Measurements from ENCODE around the gene EEA1.

DNA sequence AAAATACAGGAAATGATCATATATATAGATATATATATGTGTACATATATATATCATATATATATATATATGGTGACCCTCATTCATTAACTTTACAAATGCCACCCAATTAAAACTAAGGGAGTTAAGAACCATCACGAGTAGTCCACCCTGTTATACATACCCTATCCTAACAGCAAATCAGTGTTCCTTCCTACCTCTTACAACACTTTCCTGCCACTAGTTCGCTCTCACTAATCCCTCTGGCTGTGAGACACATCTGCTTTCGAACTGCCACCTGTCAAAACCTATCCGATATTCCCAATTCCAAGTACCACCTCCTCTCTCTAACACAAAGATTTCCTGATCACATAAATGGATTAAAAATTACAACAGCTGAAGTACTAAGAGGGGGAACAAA, 100.5 kb downstream of the EEA1 start:
- TF ChIP-seq, protein P1, sequence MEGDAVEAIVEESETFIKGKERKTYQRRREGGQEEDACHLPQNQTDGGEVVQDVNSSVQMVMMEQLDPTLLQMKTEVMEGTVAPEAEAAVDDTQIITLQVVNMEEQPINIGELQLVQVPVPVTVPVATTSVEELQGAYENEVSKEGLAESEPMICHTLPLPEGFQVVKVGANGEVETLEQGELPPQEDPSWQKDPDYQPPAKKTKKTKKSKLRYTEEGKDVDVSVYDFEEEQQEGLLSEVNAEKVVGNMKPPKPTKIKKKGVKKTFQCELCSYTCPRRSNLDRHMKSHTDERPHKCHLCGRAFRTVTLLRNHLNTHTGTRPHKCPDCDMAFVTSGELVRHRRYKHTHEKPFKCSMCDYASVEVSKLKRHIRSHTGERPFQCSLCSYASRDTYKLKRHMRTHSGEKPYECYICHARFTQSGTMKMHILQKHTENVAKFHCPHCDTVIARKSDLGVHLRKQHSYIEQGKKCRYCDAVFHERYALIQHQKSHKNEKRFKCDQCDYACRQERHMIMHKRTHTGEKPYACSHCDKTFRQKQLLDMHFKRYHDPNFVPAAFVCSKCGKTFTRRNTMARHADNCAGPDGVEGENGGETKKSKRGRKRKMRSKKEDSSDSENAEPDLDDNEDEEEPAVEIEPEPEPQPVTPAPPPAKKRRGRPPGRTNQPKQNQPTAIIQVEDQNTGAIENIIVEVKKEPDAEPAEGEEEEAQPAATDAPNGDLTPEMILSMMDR (IDR thresholded peaks at IDR 0.05; ENCODE audit: poor library complexity): no peak
- no peak for TF ChIP-seq EZH2phosphoT487 (IDR thresholded peaks at IDR 0.05; ENCODE audit: low read depth, severe bottlenecking, unreplicated experiment)

All from hepatocyte (in vitro differentiated cells).